ENCODE measurements around the gene BAIAP2L2. TPM values are rescaled to one million over a fixed set of nuclear protein-coding genes. Genes with fewer than 3 reads are reported as not detected.
A peak's percentile ranks its signal among the peaks of the same experiment; 100 is the strongest.
"Not testable (repeated sequence)": the region's sequence is repeated elsewhere in the genome, so short reads cannot be mapped to it uniquely, and the experiment has no call there.

BAIAP2L2 gene
- total RNA-seq, 1 donor from 2014 or later, result 0.54 TPM

GRCh38 chr22:38153821-38154562 lies 43.5 kb upstream of the BAIAP2L2 start:
- H3K36me3 ChIP-seq (ENCODE audit: insufficient read depth, low read length), result no peaks in the 10 kb centered on the region
- H2AFZ ChIP-seq (ENCODE audit: low read depth, low read length), result no peak overlapping the region
- no peaks in the 10 kb centered on the region for H3K79me2 ChIP-seq (ENCODE audit: insufficient read depth, low read length)
- no peak for TF ChIP-seq EZH2 (IDR thresholded peaks at IDR 0.05; ENCODE audit: insufficient read depth, low read length)
- TF ChIP-seq, protein P1, sequence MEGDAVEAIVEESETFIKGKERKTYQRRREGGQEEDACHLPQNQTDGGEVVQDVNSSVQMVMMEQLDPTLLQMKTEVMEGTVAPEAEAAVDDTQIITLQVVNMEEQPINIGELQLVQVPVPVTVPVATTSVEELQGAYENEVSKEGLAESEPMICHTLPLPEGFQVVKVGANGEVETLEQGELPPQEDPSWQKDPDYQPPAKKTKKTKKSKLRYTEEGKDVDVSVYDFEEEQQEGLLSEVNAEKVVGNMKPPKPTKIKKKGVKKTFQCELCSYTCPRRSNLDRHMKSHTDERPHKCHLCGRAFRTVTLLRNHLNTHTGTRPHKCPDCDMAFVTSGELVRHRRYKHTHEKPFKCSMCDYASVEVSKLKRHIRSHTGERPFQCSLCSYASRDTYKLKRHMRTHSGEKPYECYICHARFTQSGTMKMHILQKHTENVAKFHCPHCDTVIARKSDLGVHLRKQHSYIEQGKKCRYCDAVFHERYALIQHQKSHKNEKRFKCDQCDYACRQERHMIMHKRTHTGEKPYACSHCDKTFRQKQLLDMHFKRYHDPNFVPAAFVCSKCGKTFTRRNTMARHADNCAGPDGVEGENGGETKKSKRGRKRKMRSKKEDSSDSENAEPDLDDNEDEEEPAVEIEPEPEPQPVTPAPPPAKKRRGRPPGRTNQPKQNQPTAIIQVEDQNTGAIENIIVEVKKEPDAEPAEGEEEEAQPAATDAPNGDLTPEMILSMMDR (IDR thresholded peaks at IDR 0.05; ENCODE audit: insufficient read depth, low read depth, low read length), result peak; percentile 7
- Mint-ChIP-seq H3K4me1 (ENCODE audit: low read depth, unreplicated experiment) (no peaks in the 10 kb centered on the region), H3K4me3 (ENCODE audit: unreplicated experiment) (no peak overlapping the region), H3K27ac (ENCODE audit: unreplicated experiment) (no peak overlapping the region), H3K9me3 (ENCODE audit: unreplicated experiment) (peaks cover 4% of the 10 kb centered on the region), H3K27me3 (ENCODE audit: low read depth, unreplicated experiment) (no peaks in the 10 kb centered on the region), H3K36me3 (ENCODE audit: low read depth, unreplicated experiment) (no peaks in the 10 kb centered on the region)
- H3K4me2 ChIP-seq (ENCODE audit: low read length), result no peak overlapping the region
- H4K20me1 ChIP-seq (ENCODE audit: insufficient read depth, low read length), result no peaks in the 10 kb centered on the region
- no peaks in the 10 kb centered on the region for H3K27me3 ChIP-seq (ENCODE audit: insufficient read depth, low read length)
- H3K4me3 ChIP-seq (ENCODE audit: insufficient read depth, low read depth, low read length), result no peak overlapping the region
- no peak overlapping the region for H3K27ac ChIP-seq (ENCODE audit: low read depth, low read length)
- H3K4me1 ChIP-seq (ENCODE audit: insufficient read depth, low read length), result no peaks in the 10 kb centered on the region
- no peak for FAIRE-seq
- no peaks in the 10 kb centered on the region for H3K9me3 ChIP-seq (ENCODE audit: insufficient read depth, low read depth, low read length)
- no peak overlapping the region for H3K9ac ChIP-seq (ENCODE audit: low read length)
- DNase-seq (ENCODE audit: low read depth), result no peak

GRCh38 chr22:38151126-38151500 lies 40.6 kb upstream of the BAIAP2L2 start:
- no peak overlapping the region for H3K27ac Mint-ChIP-seq (ENCODE audit: unreplicated experiment)
- no peaks in the 10 kb centered on the region for H3K27me3 ChIP-seq (ENCODE audit: insufficient read depth, low read length)
- H3K4me3 ChIP-seq (ENCODE audit: insufficient read depth, low read depth, low read length), result no peak overlapping the region
- TF ChIP-seq, protein P1 (IDR thresholded peaks at IDR 0.05; ENCODE audit: insufficient read depth, low read depth, low read length), result no peak
- no peak for TF ChIP-seq EZH2 (IDR thresholded peaks at IDR 0.05; ENCODE audit: insufficient read depth, low read length)
- no peak for DNase-seq (ENCODE audit: low read depth)
- FAIRE-seq, result no peak
- no peaks in the 10 kb centered on the region for H3K9me3 ChIP-seq (ENCODE audit: insufficient read depth, low read depth, low read length)
- no peak overlapping the region for H3K9ac ChIP-seq (ENCODE audit: low read length)
- H3K4me2 ChIP-seq (ENCODE audit: low read length), result no peak overlapping the region
- peaks cover 11% of the 10 kb centered on the region for H3K4me1 Mint-ChIP-seq (ENCODE audit: low read depth, unreplicated experiment)
- H2AFZ ChIP-seq (ENCODE audit: low read depth, low read length), result no peak overlapping the region
- peaks cover 4% of the 10 kb centered on the region for H3K9me3 Mint-ChIP-seq (ENCODE audit: unreplicated experiment)
- no peaks in the 10 kb centered on the region for H4K20me1 ChIP-seq (ENCODE audit: insufficient read depth, low read length)
- no peak overlapping the region for H3K27ac ChIP-seq (ENCODE audit: low read depth, low read length)
- no peaks in the 10 kb centered on the region for H3K27me3 Mint-ChIP-seq (ENCODE audit: low read depth, unreplicated experiment)
- peaks cover 8% of the 10 kb centered on the region for H3K4me1 ChIP-seq (ENCODE audit: insufficient read depth, low read length)
- H3K4me3 Mint-ChIP-seq (ENCODE audit: unreplicated experiment), result no peak overlapping the region
- H3K79me2 ChIP-seq (ENCODE audit: insufficient read depth, low read length), result no peaks in the 10 kb centered on the region
- H3K36me3 ChIP-seq (ENCODE audit: insufficient read depth, low read length), result no peaks in the 10 kb centered on the region
- H3K36me3 Mint-ChIP-seq (ENCODE audit: low read depth, unreplicated experiment), result no peaks in the 10 kb centered on the region

DNA sequence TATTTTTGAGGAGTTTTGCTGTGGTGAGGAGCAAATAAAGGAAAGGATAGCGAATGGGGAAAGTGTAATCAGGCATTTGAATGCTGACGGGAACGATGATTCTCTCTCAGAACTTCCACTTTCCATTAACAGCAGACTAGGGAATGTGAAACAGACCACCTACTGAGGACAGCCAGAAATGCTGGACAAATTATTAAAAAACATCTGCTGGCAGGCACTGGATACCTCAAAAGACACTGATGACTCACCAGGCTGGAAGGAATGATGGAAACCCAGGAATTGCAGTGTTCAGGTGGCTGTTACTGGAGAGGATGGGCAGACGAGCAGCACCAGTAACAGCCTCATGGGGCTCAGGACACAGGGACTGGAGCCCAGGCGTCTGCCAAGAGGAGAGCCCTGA lies 37.8 kb upstream of the BAIAP2L2 start:
- Histone ChIP-seq H3K4me1 (ENCODE audit: insufficient read depth, low read length) (peaks cover 11% of the 10 kb centered on the region), H4K20me1 (ENCODE audit: insufficient read depth, low read length) (no peaks in the 10 kb centered on the region), H3K79me2 (ENCODE audit: insufficient read depth, low read length) (no peaks in the 10 kb centered on the region), H3K4me3 (ENCODE audit: insufficient read depth, low read depth, low read length) (no peak overlapping the region), H3K27me3 (ENCODE audit: insufficient read depth, low read length) (no peaks in the 10 kb centered on the region), H3K9ac (ENCODE audit: low read length) (no peak overlapping the region), H3K27ac (ENCODE audit: low read depth, low read length) (no peak overlapping the region), H3K36me3 (ENCODE audit: insufficient read depth, low read length) (no peaks in the 10 kb centered on the region), H3K4me2 (ENCODE audit: low read length) (peak overlapping the region; percentile 50), H2AFZ (ENCODE audit: low read depth, low read length) (peak overlapping the region; percentile 2), H3K9me3 (ENCODE audit: insufficient read depth, low read depth, low read length) (no peaks in the 10 kb centered on the region)
- FAIRE-seq (peak; percentile 85), DNase-seq (ENCODE audit: low read depth) (peak; percentile 81)
- Mint-ChIP-seq H3K9me3 (ENCODE audit: unreplicated experiment) (no peaks in the 10 kb centered on the region), H3K27ac (ENCODE audit: unreplicated experiment) (peak overlapping the region; percentile 91), H3K27me3 (ENCODE audit: low read depth, unreplicated experiment) (no peaks in the 10 kb centered on the region), H3K36me3 (ENCODE audit: low read depth, unreplicated experiment) (no peaks in the 10 kb centered on the region), H3K4me3 (ENCODE audit: unreplicated experiment) (no peak overlapping the region), H3K4me1 (ENCODE audit: low read depth, unreplicated experiment) (peaks cover 15% of the 10 kb centered on the region)
- TF ChIP-seq, protein P1 (IDR thresholded peaks at IDR 0.05; ENCODE audit: insufficient read depth, low read depth, low read length), result no peak
- no peak for TF ChIP-seq EZH2 (IDR thresholded peaks at IDR 0.05; ENCODE audit: insufficient read depth, low read length)

DNA sequence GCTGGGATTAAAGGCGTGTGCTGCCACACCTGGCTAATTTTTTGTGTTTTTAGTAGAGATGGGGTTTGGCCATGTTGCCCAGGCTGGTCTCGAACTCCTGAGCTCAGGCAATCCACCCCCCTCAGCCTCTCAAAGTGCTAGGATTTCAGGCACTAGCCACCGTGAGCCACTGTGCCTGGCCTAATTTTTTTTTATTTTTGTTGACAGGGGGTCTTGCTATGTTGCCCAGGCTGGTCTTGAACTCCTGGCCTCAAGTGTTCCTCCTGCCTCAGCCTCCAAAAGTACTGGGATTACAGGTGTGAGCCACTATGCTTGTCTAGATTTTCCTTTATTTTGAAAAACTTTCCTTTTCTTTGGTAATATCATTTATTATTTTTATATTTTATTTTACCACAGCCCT lies 35.7 kb upstream of the BAIAP2L2 start:
- Mint-ChIP-seq H3K27ac (ENCODE audit: unreplicated experiment) (peak overlapping the region; percentile 41), H3K4me3 (ENCODE audit: unreplicated experiment) (peak overlapping the region; percentile 45), H3K4me1 (ENCODE audit: low read depth, unreplicated experiment) (peaks cover 15% of the 10 kb centered on the region)
- H3K79me2 ChIP-seq (ENCODE audit: insufficient read depth, low read length); H3K4me2 ChIP-seq (ENCODE audit: low read length); H3K9me3 Mint-ChIP-seq (ENCODE audit: unreplicated experiment); FAIRE-seq; H3K9me3 ChIP-seq (ENCODE audit: insufficient read depth, low read depth, low read length); H3K36me3 ChIP-seq (ENCODE audit: insufficient read depth, low read length); H3K4me3 ChIP-seq (ENCODE audit: insufficient read depth, low read depth, low read length); DNase-seq (ENCODE audit: low read depth); H2AFZ ChIP-seq (ENCODE audit: low read depth, low read length); H3K27ac ChIP-seq (ENCODE audit: low read depth, low read length); H3K27me3 Mint-ChIP-seq (ENCODE audit: low read depth, unreplicated experiment); H3K36me3 Mint-ChIP-seq (ENCODE audit: low read depth, unreplicated experiment); H4K20me1 ChIP-seq (ENCODE audit: insufficient read depth, low read length); H3K27me3 ChIP-seq (ENCODE audit: insufficient read depth, low read length); H3K9ac ChIP-seq (ENCODE audit: low read length): not testable (repeated sequence)
- peaks cover 11% of the 10 kb centered on the region for H3K4me1 ChIP-seq (ENCODE audit: insufficient read depth, low read length)

Measured in astrocyte (in vitro differentiated cells and primary cell).